Astrocyte of the spinal cord (primary cell): Measurements from ENCODE around the gene GEMIN7.
A peak's percentile ranks its signal among the peaks of the same experiment; 100 is the strongest.

Experiments
- DNase-seq: peaks from one replicate; pipeline ENCODE4 v3.0.0; 2011; ENCODE audit warnings: low read depth, low spot score
- H3K4me3 ChIP-seq: 2 replicates; pipeline ENCODE4 v1.5.1; 2011; ENCODE audit warnings: low read depth, mild to moderate bottlenecking, low read length, moderate library complexity
- CTCF ChIP-seq: IDR thresholded peaks from 2 replicates; pipeline ENCODE4 v1.5.1; 2012; ENCODE audit warnings: low read depth, mild to moderate bottlenecking, low read length, inconsistent platforms
- in situ Hi-C: cut with HindIII; loops from 2 replicates; pipeline ENCODE4 v1.10.0; 2017; ENCODE audit warnings: low sequenced_read_pairs

Gene GEMIN7

GRCh38 chr19:45125975-45126493 is 47.0 kb downstream of the GEMIN7 start:
- TF ChIP-seq CTCF = peak; percentile 85
- H3K4me3 ChIP-seq = no peak overlapping the region
- in situ Hi-C loops = no loop called here
- peak; percentile 37 for DNase-seq

- no peak for TF ChIP-seq CTCF
- H3K4me3 ChIP-seq = no peak overlapping the region
- no peak for DNase-seq
- in situ Hi-C loops = no loop called here
Measured at GRCh38 chr19:45126654-45127053, 47.6 kb downstream of the GEMIN7 start.

GRCh38 chr19:45128146-45128545 is 49.1 kb downstream of the GEMIN7 start:
- no peak overlapping the region for H3K4me3 ChIP-seq
- TF ChIP-seq CTCF = no peak
- DNase-seq = no peak
- in situ Hi-C loops = no loop called here

- H3K4me3 ChIP-seq = no peak overlapping the region
- in situ Hi-C loops = no loop called here
- TF ChIP-seq CTCF = no peak
- no peak for DNase-seq
Measured at GRCh38 chr19:45128806-45129205, 49.7 kb downstream of the GEMIN7 start.

- in situ Hi-C loops = no loop called here
- DNase-seq = no peak
- no peak for TF ChIP-seq CTCF
- H3K4me3 ChIP-seq = no peak overlapping the region
Measured at GRCh38 chr19:45130236-45130635, 51.2 kb downstream of the GEMIN7 start.

- no peak overlapping the region for H3K4me3 ChIP-seq
- peak; percentile 14 for DNase-seq
- peak; percentile 29 for TF ChIP-seq CTCF
- in situ Hi-C loops = no loop called here
Measured at GRCh38 chr19:45130888-45131615, 52.0 kb downstream of the GEMIN7 start.
